Panc1 (cell line): Measurements from ENCODE around the gene TTC28. TPM values are rescaled to one million over a fixed set of nuclear protein-coding genes. Genes with fewer than 3 reads are reported as not detected.

Source experiments
- ATAC-seq: fragments of 200-7000 bp; cut with Tn5 transposase; 2 replicates; pipeline ENCODE4 v1.9.1; 2020; ENCODE audit warnings: mild to moderate bottlenecking, moderate library complexity
- BruUV-seq: library from RNA; stranded (reverse); fragments of 400-500 nt; replicated peaks from 2 replicates; lab custom pipeline; 2021; lab: Mats Ljungman, UMichigan
- CTCF ChIA-PET: fragments of 300-600 bp; sonication (Branson Sonifier 250); formaldehyde crosslinking; loops from one replicate; lab custom pipeline; 2022; ENCODE audit warnings: antibody characterized with exemption; lab: Charles Lee
- POLR2A ChIA-PET: fragments of 300-600 bp; sonication (Branson Sonifier 250); formaldehyde crosslinking; loops from one replicate; lab custom pipeline; 2022; ENCODE audit warnings: antibody characterized with exemption; lab: Charles Lee
- DNase-seq: peaks from one replicate; pipeline ENCODE4 v3.0.0-alpha.2; 2010; ENCODE audit warnings: low read depth, low spot score
- H3K27ac ChIP-seq: 2 replicates; pipeline ENCODE4 v1.5.1; 2011; ENCODE audit warnings: mild to moderate bottlenecking, low read length, inconsistent platforms
- H3K27me3 ChIP-seq: fragments of 200-500 bp; sonication (Bioruptor generic); 2 replicates; pipeline ENCODE4 v1.6.0; 2014; ENCODE audit warnings: low read length, inconsistent platforms; ENCODE audit not compliant: control insufficient read depth, insufficient read depth
- H3K36me3 ChIP-seq: fragments of 200-500 bp; sonication (Bioruptor generic); 2 replicates; pipeline ENCODE4 v1.5.1; 2014; ENCODE audit warnings: inconsistent platforms, mild to moderate bottlenecking, low read length, moderate library complexity; ENCODE audit not compliant: control insufficient read depth, insufficient read depth
- H3K4me1 ChIP-seq: 2 replicates; pipeline ENCODE4 v1.5.1; 2011; ENCODE audit warnings: inconsistent platforms, mild to moderate bottlenecking, low read length, moderate library complexity; ENCODE audit not compliant: control insufficient read depth, insufficient read depth
- H3K4me3 ChIP-seq, 2 experiments: 2 replicates each; pipeline ENCODE4 v1.5.1; 2011 to 2012; ENCODE audit warnings: low read depth in 2 of 2, low read length in 2 of 2, mild to moderate bottlenecking in 2 of 2, inconsistent platforms in 1 of 2, moderate library complexity in 1 of 2
- H3K9me3 ChIP-seq: fragments of 200-500 bp; sonication (Bioruptor generic); 2 replicates; pipeline ENCODE4 v1.5.1; 2014; ENCODE audit warnings: low read depth, mild to moderate bottlenecking, inconsistent platforms, low read length, moderate library complexity; ENCODE audit not compliant: control insufficient read depth, insufficient read depth
- POLR2AphosphoS5 ChIP-seq: IDR thresholded peaks from 2 replicates; pipeline ENCODE4 v1.6.1; 2012; ENCODE audit warnings: mild to moderate bottlenecking, low read depth, low read length, moderate library complexity
- REST ChIP-seq, 2 experiments: IDR thresholded peaks; 2 replicates each; pipeline ENCODE4 v1.6.1; 2011 to 2012; ENCODE audit warnings: low read depth in 2 of 2, control low read depth in 1 of 2, low read length in 1 of 2, mild to moderate bottlenecking in 1 of 2, moderate library complexity in 1 of 2; ENCODE audit not compliant: insufficient read depth in 1 of 2
- SIN3A ChIP-seq: IDR thresholded peaks from 2 replicates; pipeline ENCODE4 v1.6.1; 2012; ENCODE audit warnings: low read depth, mild to moderate bottlenecking, low read length, moderate library complexity, borderline replicate concordance; ENCODE audit not compliant: insufficient read depth
- TCF7L2 ChIP-seq: IDR thresholded peaks from 2 replicates; pipeline ENCODE4 v1.6.1; 2011; ENCODE audit warnings: mild to moderate bottlenecking, low read depth, low read length, inconsistent platforms
- in situ Hi-C: cut with HindIII; loops from 2 replicates; pipeline ENCODE4 v1.10.0; 2016; ENCODE audit warnings: low sequenced_read_pairs, low pct_unique_long_range_greater_than_20kb
- intact Hi-C: fragments of 100-400 bp; cut with micrococcal nuclease; formaldehyde crosslinking; loops from one replicate; pipeline ENCODE4 v1.10.0; 2022; ENCODE audit not compliant: unreplicated experiment
- total RNA-seq: library from RNA; stranded (reverse); gene quantifications from one replicate; pipeline ENCODE4 v1.2.1, GENCODE V29; 2021; ENCODE audit not compliant: unreplicated experiment
- TF ChIP-seq, protein P1 (sequence below): fragments of 450-650 bp; IDR thresholded peaks from 2 replicates; pipeline ENCODE4 v1.5.1; 2017; ENCODE audit warnings: mild to moderate bottlenecking

The TTC28 gene
- total RNA-seq, 1 experiment from 2014 or later: 24.8 TPM

- DNase-seq (no peak), ATAC-seq (no peak)
- Histone ChIP-seq H3K36me3 (no peaks in the 10 kb centered on the region), H3K9me3 (no peaks in the 10 kb centered on the region), H3K27ac (no peak overlapping the region), H3K4me3 (no peak overlapping the region), H3K27me3 (no peaks in the 10 kb centered on the region), H3K4me1 (no peaks in the 10 kb centered on the region)
- TF ChIP-seq TCF7L2 (no peak), SIN3A (no peak), REST (IDR thresholded peaks at IDR 0.05; ENCODE audit: insufficient read depth in 1 of 2, low read depth in 2 of 2, low read length in 1 of 2) (no peak), POLR2AphosphoS5 (no peak)
- TF ChIP-seq, protein P1, sequence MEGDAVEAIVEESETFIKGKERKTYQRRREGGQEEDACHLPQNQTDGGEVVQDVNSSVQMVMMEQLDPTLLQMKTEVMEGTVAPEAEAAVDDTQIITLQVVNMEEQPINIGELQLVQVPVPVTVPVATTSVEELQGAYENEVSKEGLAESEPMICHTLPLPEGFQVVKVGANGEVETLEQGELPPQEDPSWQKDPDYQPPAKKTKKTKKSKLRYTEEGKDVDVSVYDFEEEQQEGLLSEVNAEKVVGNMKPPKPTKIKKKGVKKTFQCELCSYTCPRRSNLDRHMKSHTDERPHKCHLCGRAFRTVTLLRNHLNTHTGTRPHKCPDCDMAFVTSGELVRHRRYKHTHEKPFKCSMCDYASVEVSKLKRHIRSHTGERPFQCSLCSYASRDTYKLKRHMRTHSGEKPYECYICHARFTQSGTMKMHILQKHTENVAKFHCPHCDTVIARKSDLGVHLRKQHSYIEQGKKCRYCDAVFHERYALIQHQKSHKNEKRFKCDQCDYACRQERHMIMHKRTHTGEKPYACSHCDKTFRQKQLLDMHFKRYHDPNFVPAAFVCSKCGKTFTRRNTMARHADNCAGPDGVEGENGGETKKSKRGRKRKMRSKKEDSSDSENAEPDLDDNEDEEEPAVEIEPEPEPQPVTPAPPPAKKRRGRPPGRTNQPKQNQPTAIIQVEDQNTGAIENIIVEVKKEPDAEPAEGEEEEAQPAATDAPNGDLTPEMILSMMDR: no peak
- BruUV-seq: no TSS peak
- in situ Hi-C loops: no loop called here
- intact Hi-C loops: no loop called here
- POLR2A ChIA-PET: no interaction called here
- CTCF ChIA-PET: no interaction called here
These were observed 547.2 kb downstream of the TTC28 start for GRCh38 chr22:28132466-28132865.

GRCh38 chr22:28129319-28129962 lies 550.2 kb downstream of the TTC28 start:
- H3K27me3 ChIP-seq: no peaks in the 10 kb centered on the region
- no peaks in the 10 kb centered on the region for H3K9me3 ChIP-seq
- intact Hi-C loops (no loop called here), in situ Hi-C loops (no loop called here)
- no peak for DNase-seq
- ATAC-seq: no peak
- TF ChIP-seq, protein P1: no peak
- no peaks in the 10 kb centered on the region for H3K36me3 ChIP-seq
- H3K4me3 ChIP-seq: no peak overlapping the region
- POLR2A ChIA-PET: no interaction called here
- no peak overlapping the region for H3K27ac ChIP-seq
- CTCF ChIA-PET: no interaction called here
- no peaks in the 10 kb centered on the region for H3K4me1 ChIP-seq
- no TSS peak for BruUV-seq
